WERI-Rb-1 (cell line): Measurements from ENCODE around the gene PLOD2.

Experiments
- DNase-seq: peaks from one replicate; pipeline ENCODE4 v3.0.0-alpha.2; 2020
- H3K27ac ChIP-seq: fragments of 250-450 bp; sonication (Bioruptor Pico); 2 replicates; pipeline ENCODE4 v1.5.1; 2020; ENCODE audit warnings: mild to moderate bottlenecking, moderate library complexity
- H3K27me3 ChIP-seq: fragments of 250-450 bp; sonication (Bioruptor Pico); 2 replicates; pipeline ENCODE4 v1.5.1; 2021; ENCODE audit warnings: mild to moderate bottlenecking, low read depth, moderate library complexity; ENCODE audit not compliant: insufficient read depth, severe bottlenecking
- H3K36me3 ChIP-seq: fragments of 250-450 bp; sonication (Bioruptor Pico); 2 replicates; pipeline ENCODE4 v1.5.1; 2020; ENCODE audit warnings: mild to moderate bottlenecking, moderate library complexity
- H3K4me3 ChIP-seq: 2 replicates; pipeline ENCODE4 v1.5.1; 2011; ENCODE audit warnings: low read depth, mild to moderate bottlenecking, control low read depth, low read length
- H3K9me3 ChIP-seq: fragments of 250-450 bp; sonication (Bioruptor Pico); 2 replicates; pipeline ENCODE4 v1.5.1; 2021; ENCODE audit warnings: mild to moderate bottlenecking, moderate library complexity; ENCODE audit not compliant: severe bottlenecking
- TF ChIP-seq, protein P1 (sequence below): IDR thresholded peaks from 2 replicates; pipeline ENCODE4 v1.5.1; 2011; ENCODE audit warnings: low read depth, mild to moderate bottlenecking, control low read depth, inconsistent platforms, low read length

The PLOD2 gene

DNA sequence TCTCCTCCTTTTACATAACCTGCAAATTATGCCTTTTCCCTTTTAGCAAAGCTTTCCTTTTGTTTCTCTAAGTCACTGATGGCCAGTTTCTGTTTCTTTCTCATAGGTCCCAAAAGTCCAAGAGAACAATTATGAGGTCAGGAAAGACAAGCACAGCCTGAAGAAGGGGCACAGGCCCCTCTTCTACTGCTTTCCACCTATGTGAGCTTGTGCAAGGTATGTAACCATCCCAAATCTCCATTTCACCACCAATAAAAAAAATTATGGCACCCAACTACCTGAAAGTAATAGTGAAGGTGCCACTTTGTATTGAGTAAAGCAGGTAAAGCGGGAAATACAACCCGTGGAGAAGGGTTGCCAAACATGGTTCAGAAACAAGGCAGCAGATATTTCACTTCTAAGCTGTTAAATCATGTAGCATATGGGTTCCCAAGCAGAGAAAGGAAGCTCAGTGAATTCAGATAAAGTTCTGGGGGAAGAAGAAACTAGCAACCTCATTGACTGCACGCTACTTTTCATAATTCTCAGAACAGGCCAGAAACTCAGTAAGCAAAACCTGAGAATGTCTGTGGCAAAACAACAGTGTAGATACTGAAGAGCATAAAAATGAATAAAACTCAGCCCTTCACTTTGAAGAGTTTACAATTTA is 4.2 kb downstream of the PLOD2 start:
- H3K36me3 ChIP-seq, result peaks cover 2% of the 10 kb centered on the region; the same call in 1 of the 2 replicates
- no peak overlapping the region for H3K27ac ChIP-seq
- no peak for DNase-seq
- no peak overlapping the region for H3K4me3 ChIP-seq
- no peaks in the 10 kb centered on the region for H3K27me3 ChIP-seq
- H3K9me3 ChIP-seq, result no peaks in the 10 kb centered on the region
- TF ChIP-seq, protein P1, sequence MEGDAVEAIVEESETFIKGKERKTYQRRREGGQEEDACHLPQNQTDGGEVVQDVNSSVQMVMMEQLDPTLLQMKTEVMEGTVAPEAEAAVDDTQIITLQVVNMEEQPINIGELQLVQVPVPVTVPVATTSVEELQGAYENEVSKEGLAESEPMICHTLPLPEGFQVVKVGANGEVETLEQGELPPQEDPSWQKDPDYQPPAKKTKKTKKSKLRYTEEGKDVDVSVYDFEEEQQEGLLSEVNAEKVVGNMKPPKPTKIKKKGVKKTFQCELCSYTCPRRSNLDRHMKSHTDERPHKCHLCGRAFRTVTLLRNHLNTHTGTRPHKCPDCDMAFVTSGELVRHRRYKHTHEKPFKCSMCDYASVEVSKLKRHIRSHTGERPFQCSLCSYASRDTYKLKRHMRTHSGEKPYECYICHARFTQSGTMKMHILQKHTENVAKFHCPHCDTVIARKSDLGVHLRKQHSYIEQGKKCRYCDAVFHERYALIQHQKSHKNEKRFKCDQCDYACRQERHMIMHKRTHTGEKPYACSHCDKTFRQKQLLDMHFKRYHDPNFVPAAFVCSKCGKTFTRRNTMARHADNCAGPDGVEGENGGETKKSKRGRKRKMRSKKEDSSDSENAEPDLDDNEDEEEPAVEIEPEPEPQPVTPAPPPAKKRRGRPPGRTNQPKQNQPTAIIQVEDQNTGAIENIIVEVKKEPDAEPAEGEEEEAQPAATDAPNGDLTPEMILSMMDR, result no peak

DNA sequence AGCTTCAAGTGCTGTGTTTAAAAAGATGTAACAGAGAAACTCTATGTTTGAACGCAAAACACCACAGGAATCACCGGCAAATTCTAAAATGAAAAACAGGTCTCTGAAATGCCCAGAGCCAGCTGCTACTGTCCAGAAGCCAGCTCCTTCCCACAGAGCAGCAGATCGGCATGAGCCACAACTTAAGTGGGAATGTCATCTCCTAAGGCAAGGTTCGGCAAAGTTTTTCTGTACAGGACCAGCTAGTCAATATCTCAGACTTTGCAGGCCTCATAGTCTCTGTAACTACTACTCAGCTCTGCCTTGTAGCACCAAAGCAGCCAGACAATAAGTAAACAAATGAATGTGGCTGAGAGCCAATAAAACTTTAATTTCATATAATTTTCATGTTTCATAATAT is 4.9 kb downstream of the PLOD2 start:
- H3K27me3 ChIP-seq, result no peaks in the 10 kb centered on the region
- H3K4me3 ChIP-seq, result no peak overlapping the region
- DNase-seq, result no peak
- H3K27ac ChIP-seq, result no peak overlapping the region
- peaks cover under 1% of the 10 kb centered on the region; the same call in 1 of the 2 replicates for H3K36me3 ChIP-seq
- no peaks in the 10 kb centered on the region for H3K9me3 ChIP-seq
- TF ChIP-seq, protein P1, result no peak

DNA sequence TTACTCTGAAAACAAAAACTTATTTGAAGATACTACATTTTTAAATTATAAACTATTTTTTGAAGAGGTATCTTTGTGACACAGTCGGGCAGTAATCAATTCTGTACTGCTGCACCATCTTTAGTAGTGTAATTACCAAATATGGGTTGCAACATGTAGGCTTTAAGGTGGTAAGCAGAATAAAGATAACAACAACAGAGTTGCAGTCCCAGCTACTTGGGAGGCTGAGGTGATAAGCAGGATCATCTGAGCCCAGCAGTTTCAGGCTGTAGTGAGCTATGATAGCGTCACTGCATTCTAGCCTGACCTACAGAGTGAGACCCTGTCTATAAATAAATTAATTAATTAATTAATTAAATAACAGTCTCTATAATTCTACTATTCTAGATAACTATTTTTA is 6.0 kb downstream of the PLOD2 start:
- no peaks in the 10 kb centered on the region for H3K36me3 ChIP-seq
- no peaks in the 10 kb centered on the region for H3K9me3 ChIP-seq
- H3K4me3 ChIP-seq, result no peak overlapping the region
- H3K27me3 ChIP-seq, result no peaks in the 10 kb centered on the region
- TF ChIP-seq, protein P1, result no peak
- no peak for DNase-seq
- no peak overlapping the region for H3K27ac ChIP-seq

DNA sequence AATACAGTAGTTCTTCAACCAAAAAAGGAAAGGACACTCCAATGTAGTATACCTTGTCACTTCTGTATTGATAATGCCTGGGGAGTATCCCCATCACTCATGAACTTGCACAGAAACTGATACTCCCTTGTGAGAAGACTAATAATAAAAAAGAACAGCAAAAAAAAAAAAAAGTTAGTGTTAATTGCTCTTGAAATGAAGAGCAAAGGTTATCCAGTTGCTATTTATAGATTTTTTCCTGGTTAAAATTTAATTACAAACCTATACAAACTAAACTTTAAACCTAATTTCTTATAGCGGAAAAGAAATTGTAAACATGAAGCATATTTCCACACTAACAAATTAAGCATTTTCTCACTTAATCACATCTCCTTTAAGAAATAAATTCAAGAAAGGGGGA is 6.7 kb downstream of the PLOD2 start:
- Histone ChIP-seq H3K27ac (no peak overlapping the region), H3K9me3 (no peaks in the 10 kb centered on the region), H3K36me3 (no peaks in the 10 kb centered on the region), H3K27me3 (no peaks in the 10 kb centered on the region), H3K4me3 (no peak overlapping the region)
- no peak for DNase-seq
- TF ChIP-seq, protein P1, result no peak

DNA sequence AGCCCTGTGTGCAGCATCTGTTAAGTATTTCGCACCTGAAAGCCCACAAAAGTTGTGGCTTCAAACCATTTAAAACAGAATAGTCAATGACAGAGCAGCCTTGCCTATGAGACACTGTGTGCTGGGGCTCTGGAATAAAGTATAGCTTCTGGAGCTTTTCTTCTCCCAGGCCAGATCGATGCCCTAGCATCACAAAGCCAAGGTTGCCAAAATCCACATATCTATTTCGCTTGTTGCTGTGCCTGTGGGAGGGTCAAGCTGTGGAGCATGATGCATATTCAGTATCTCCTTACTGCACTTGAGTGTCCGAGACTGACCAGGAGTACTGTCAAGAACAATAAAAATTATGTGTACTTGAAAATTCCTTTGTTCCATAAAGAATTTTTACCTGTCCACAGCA is 7.6 kb downstream of the PLOD2 start:
- TF ChIP-seq, protein P1, result no peak
- H3K36me3 ChIP-seq, result no peaks in the 10 kb centered on the region
- H3K4me3 ChIP-seq, result no peak overlapping the region
- no peaks in the 10 kb centered on the region for H3K27me3 ChIP-seq
- H3K27ac ChIP-seq, result no peak overlapping the region
- H3K9me3 ChIP-seq, result no peaks in the 10 kb centered on the region
- no peak for DNase-seq

DNA sequence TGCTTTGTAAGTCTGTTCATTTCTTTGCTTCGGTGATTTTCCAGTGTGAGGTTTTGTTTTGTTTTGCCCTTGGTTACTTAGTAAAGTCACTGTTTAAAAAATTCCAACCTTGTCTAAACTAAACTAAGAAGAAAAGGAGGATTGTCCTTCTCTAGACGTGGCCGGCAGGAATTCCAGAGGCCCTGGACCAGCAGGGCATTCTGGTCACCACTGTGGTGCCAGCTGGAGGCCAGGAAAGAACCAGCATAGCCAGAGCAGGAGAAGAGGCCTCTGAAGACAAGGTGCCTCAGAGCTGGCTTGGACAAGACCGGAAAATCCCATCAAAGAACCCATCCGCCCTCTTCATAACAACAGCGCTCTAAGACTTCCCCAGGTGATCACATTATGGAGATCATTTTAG is 8.2 kb downstream of the PLOD2 start:
- TF ChIP-seq, protein P1, result no peak
- H3K4me3 ChIP-seq, result no peak overlapping the region
- no peaks in the 10 kb centered on the region for H3K9me3 ChIP-seq
- DNase-seq, result no peak
- no peaks in the 10 kb centered on the region for H3K36me3 ChIP-seq
- no peak overlapping the region for H3K27ac ChIP-seq
- H3K27me3 ChIP-seq, result no peaks in the 10 kb centered on the region
